Measurements from ENCODE around the gene MYOT.

- TF ChIP-seq MAX (CRISPR knock-in tag; IDR thresholded peaks at IDR 0.05) (no peak), ESRRA (CRISPR knock-in tag; IDR thresholded peaks at IDR 0.05; ENCODE audit: borderline replicate concordance) (no peak), ATF3 (CRISPR knock-in tag; conservative IDR thresholded peaks at IDR 0.05) (no peak), CTCF (IDR thresholded peaks at IDR 0.05) (no peak), ZBTB21 (CRISPR knock-in tag; IDR thresholded peaks at IDR 0.05; ENCODE audit: borderline replicate concordance) (no peak), KAT7 (CRISPR knock-in tag; IDR thresholded peaks at IDR 0.05; ENCODE audit: borderline replicate concordance) (no peak), PRDM15 (CRISPR knock-in tag; IDR thresholded peaks at IDR 0.05) (no peak), RELA (CRISPR knock-in tag; IDR thresholded peaks at IDR 0.05; ENCODE audit: borderline replicate concordance) (no peak), AFF4 (CRISPR knock-in tag; IDR thresholded peaks at IDR 0.05; ENCODE audit: borderline replicate concordance) (no peak), JUN (CRISPR knock-in tag; IDR thresholded peaks at IDR 0.05) (no peak), PRRX2 (CRISPR knock-in tag; IDR thresholded peaks at IDR 0.05) (no peak), ZNF232 (CRISPR knock-in tag; IDR thresholded peaks at IDR 0.05) (no peak)
Observed at GRCh38 chr5:137880313-137880712, 12.7 kb downstream of the MYOT start.
